ENCODE measurements around the gene MYO9A. TPM values are rescaled to one million over a fixed set of nuclear protein-coding genes. Genes with fewer than 3 reads are reported as not detected.

The MYO9A gene
- 10 to 100 TPM in 1 of 4 donors, 1 to 10 TPM in 3; 1.6 to 10.1 (median 2.6) TPM for polyA plus RNA-seq
- long read RNA-seq, donor 1, result 0 reads
- long read RNA-seq, donor 2, result 0 reads
- long read RNA-seq, donor 3, result 0 reads
- long read RNA-seq, donor 4, result 0 reads
- long read RNA-seq, donor 5, result 0 reads
- long read RNA-seq, donor 6, result 0 reads
- long read RNA-seq, donor 7, result 0 reads
- long read RNA-seq, donor 8, result 0 reads
- long read RNA-seq, donor 9, result 0 reads
- long read RNA-seq, donor 10, result 0 reads

- FAIRE-seq, result no peak
These were observed at the start of gene MYO9A, which contains the start of gene SENP8 for GRCh38 chr15:72118017-72118978. Gene MYO9A (minus strand): TSS chr15:72118150. CDS start chr15:72046563, 71,587 bp downstream. Gene SENP8 (plus strand): TSS chr15:72118403. CDS start chr15:72139624, 21,221 bp downstream.

GRCh38 chr15:72167445-72167844 lies 49.5 kb upstream of the MYO9A start:
- no peaks in the 10 kb centered on the region for H3K9me3 ChIP-seq (ENCODE audit: control insufficient read depth in 2 of 2, insufficient read depth in 1 of 2, low read depth in 1 of 2, low read length in 1 of 2)
- peaks cover 0 to 22% (median 0%) of the 10 kb centered on the region in 3 donors for H3K36me3 ChIP-seq (ENCODE audit: control insufficient read depth in 3 of 3, insufficient read depth in 2 of 3, low read depth in 1 of 3, low read length in 3 of 3)
- H3K27ac ChIP-seq (ENCODE audit: low read depth in 1 of 3, low read length in 2 of 3), result no peak overlapping the region
- peaks cover 0 to 31% (median 5%) of the 10 kb centered on the region in 3 donors for H3K4me1 ChIP-seq (ENCODE audit: control insufficient read depth in 3 of 3, insufficient read depth in 2 of 3, low read depth in 1 of 3, low read length in 2 of 3)
- no peaks in the 10 kb centered on the region for H3K27me3 ChIP-seq (ENCODE audit: control insufficient read depth in 3 of 3, insufficient read depth in 3 of 3, low read length in 3 of 3)
- H3K4me3 ChIP-seq (ENCODE audit: low read depth in 1 of 3, low read length in 3 of 3), result no peak overlapping the region
- WGBS, 3 donors, result 74 to 90% (median 76%) methylated on average over 6 of the region's 6 CpGs
- FAIRE-seq (no peak), DNase-seq (no peak)

More at GRCh38 chr15:72118017-72118978, at the start of gene MYO9A, which contains the start of gene SENP8:
- 0 to 1% (median 1%) methylated on average over 53 to 69 of the region's 69 CpGs for WGBS, 3 donors
- Histone ChIP-seq H3K27ac (ENCODE audit: low read depth in 1 of 3, low read length in 2 of 3) (peak within 1 kb of the TSS; percentile 85 to 100 (median 98)), H3K27me3 (ENCODE audit: control insufficient read depth in 3 of 3, insufficient read depth in 3 of 3, low read length in 3 of 3) (no peaks in the 10 kb centered on the region), H3K4me1 (ENCODE audit: control insufficient read depth in 3 of 3, insufficient read depth in 2 of 3, low read depth in 1 of 3, low read length in 2 of 3) (peaks cover 0 to 4% (median 0%) of the 10 kb centered on the region in 3 donors), H3K9me3 (ENCODE audit: control insufficient read depth in 2 of 2, insufficient read depth in 1 of 2, low read depth in 1 of 2, low read length in 1 of 2) (no peaks in the 10 kb centered on the region), H3K36me3 (ENCODE audit: control insufficient read depth in 3 of 3, insufficient read depth in 2 of 3, low read depth in 1 of 3, low read length in 3 of 3) (no peaks in the 10 kb centered on the region), H3K4me3 (ENCODE audit: low read depth in 1 of 3, low read length in 3 of 3) (peak within 1 kb of the TSS; percentile 84 to 90 (median 85))
- DNase-seq, result peak; percentile 99 to 100

GRCh38 chr15:72166716-72167417 lies 48.9 kb upstream of the MYO9A start:
- H3K36me3 ChIP-seq (ENCODE audit: control insufficient read depth in 3 of 3, insufficient read depth in 2 of 3, low read depth in 1 of 3, low read length in 3 of 3), result peaks cover 0 to 25% (median 0%) of the 10 kb centered on the region in 3 donors
- FAIRE-seq, result no peak
- 83 to 97% (median 91%) methylated on average over 5 of the region's 5 CpGs for WGBS, 3 donors

GRCh38 chr15:72163719-72164118 lies 45.8 kb upstream of the MYO9A start:
- WGBS, 3 donors, result 77 to 81% (median 78%) methylated on average over 4 of the region's 4 CpGs
- Histone ChIP-seq H3K36me3 (ENCODE audit: control insufficient read depth in 3 of 3, insufficient read depth in 2 of 3, low read depth in 1 of 3, low read length in 3 of 3) (peaks cover 0 to 36% (median 0%) of the 10 kb centered on the region in 3 donors), H3K27ac (ENCODE audit: low read depth in 1 of 3, low read length in 2 of 3) (no peak overlapping the region), H3K4me1 (ENCODE audit: control insufficient read depth in 3 of 3, insufficient read depth in 2 of 3, low read depth in 1 of 3, low read length in 2 of 3) (peaks cover 0 to 9% (median 5%) of the 10 kb centered on the region in 3 donors), H3K9me3 (ENCODE audit: control insufficient read depth in 2 of 2, insufficient read depth in 1 of 2, low read depth in 1 of 2, low read length in 1 of 2) (no peaks in the 10 kb centered on the region), H3K4me3 (ENCODE audit: low read depth in 1 of 3, low read length in 3 of 3) (no peak overlapping the region), H3K27me3 (ENCODE audit: control insufficient read depth in 3 of 3, insufficient read depth in 3 of 3, low read length in 3 of 3) (no peaks in the 10 kb centered on the region)
- no peak for DNase-seq
- no peak for FAIRE-seq

More at GRCh38 chr15:72166716-72167417, 48.9 kb upstream of the MYO9A start:
- Histone ChIP-seq H3K27ac (ENCODE audit: low read depth in 1 of 3, low read length in 2 of 3) (no peak overlapping the region), H3K4me3 (ENCODE audit: low read depth in 1 of 3, low read length in 3 of 3) (no peak overlapping the region), H3K9me3 (ENCODE audit: control insufficient read depth in 2 of 2, insufficient read depth in 1 of 2, low read depth in 1 of 2, low read length in 1 of 2) (no peaks in the 10 kb centered on the region), H3K4me1 (ENCODE audit: control insufficient read depth in 3 of 3, insufficient read depth in 2 of 3, low read depth in 1 of 3, low read length in 2 of 3) (peaks cover 0 to 31% (median 5%) of the 10 kb centered on the region in 3 donors), H3K27me3 (ENCODE audit: control insufficient read depth in 3 of 3, insufficient read depth in 3 of 3, low read length in 3 of 3) (no peaks in the 10 kb centered on the region)
- no peak for DNase-seq

GRCh38 chr15:72162569-72162968 lies 44.6 kb upstream of the MYO9A start:
- Histone ChIP-seq H3K9me3 (ENCODE audit: control insufficient read depth in 2 of 2, insufficient read depth in 1 of 2, low read depth in 1 of 2, low read length in 1 of 2) (no peaks in the 10 kb centered on the region), H3K4me1 (ENCODE audit: control insufficient read depth in 3 of 3, insufficient read depth in 2 of 3, low read depth in 1 of 3, low read length in 2 of 3) (no peaks in the 10 kb centered on the region), H3K27me3 (ENCODE audit: control insufficient read depth in 3 of 3, insufficient read depth in 3 of 3, low read length in 3 of 3) (no peaks in the 10 kb centered on the region), H3K4me3 (ENCODE audit: low read depth in 1 of 3, low read length in 3 of 3) (no peak overlapping the region), H3K27ac (ENCODE audit: low read depth in 1 of 3, low read length in 2 of 3) (no peak overlapping the region), H3K36me3 (ENCODE audit: control insufficient read depth in 3 of 3, insufficient read depth in 2 of 3, low read depth in 1 of 3, low read length in 3 of 3) (peaks cover 0 to 34% (median 0%) of the 10 kb centered on the region in 3 donors)
- FAIRE-seq, result no peak
- DNase-seq, result no peak
- 86 to 96% (median 87%) methylated on average over 4 to 5 of the region's 5 CpGs for WGBS, 3 donors

- Histone ChIP-seq H3K36me3 (ENCODE audit: control insufficient read depth in 3 of 3, insufficient read depth in 2 of 3, low read depth in 1 of 3, low read length in 3 of 3) (peaks cover 0 to 29% (median 0%) of the 10 kb centered on the region in 3 donors), H3K27ac (ENCODE audit: low read depth in 1 of 3, low read length in 2 of 3) (no peak overlapping the region), H3K4me1 (ENCODE audit: control insufficient read depth in 3 of 3, insufficient read depth in 2 of 3, low read depth in 1 of 3, low read length in 2 of 3) (no peaks in the 10 kb centered on the region), H3K4me3 (ENCODE audit: low read depth in 1 of 3, low read length in 3 of 3) (no peak overlapping the region), H3K9me3 (ENCODE audit: control insufficient read depth in 2 of 2, insufficient read depth in 1 of 2, low read depth in 1 of 2, low read length in 1 of 2) (no peaks in the 10 kb centered on the region), H3K27me3 (ENCODE audit: control insufficient read depth in 3 of 3, insufficient read depth in 3 of 3, low read length in 3 of 3) (no peaks in the 10 kb centered on the region)
- FAIRE-seq, result no peak
- 72 to 86% (median 79%) methylated on average over 7 of the region's 7 CpGs for WGBS, 3 donors
- DNase-seq, result peak in 1 of 2 donors; percentile 14
These were observed 43.6 kb upstream of the MYO9A start for GRCh38 chr15:72161361-72162132.

GRCh38 chr15:72160696-72161245 lies 42.8 kb upstream of the MYO9A start:
- DNase-seq, result no peak
- Histone ChIP-seq H3K36me3 (ENCODE audit: control insufficient read depth in 3 of 3, insufficient read depth in 2 of 3, low read depth in 1 of 3, low read length in 3 of 3) (peaks cover 0 to 26% (median 0%) of the 10 kb centered on the region in 3 donors), H3K27ac (ENCODE audit: low read depth in 1 of 3, low read length in 2 of 3) (no peak overlapping the region), H3K27me3 (ENCODE audit: control insufficient read depth in 3 of 3, insufficient read depth in 3 of 3, low read length in 3 of 3) (no peaks in the 10 kb centered on the region), H3K4me1 (ENCODE audit: control insufficient read depth in 3 of 3, insufficient read depth in 2 of 3, low read depth in 1 of 3, low read length in 2 of 3) (no peaks in the 10 kb centered on the region), H3K4me3 (ENCODE audit: low read depth in 1 of 3, low read length in 3 of 3) (no peak overlapping the region), H3K9me3 (ENCODE audit: control insufficient read depth in 2 of 2, insufficient read depth in 1 of 2, low read depth in 1 of 2, low read length in 1 of 2) (no peaks in the 10 kb centered on the region)
- FAIRE-seq, result no peak
- WGBS, 3 donors, result 80 to 91% (median 90%) methylated on average over 5 of the region's 5 CpGs
